ENCODE results near the gene CMYA5.

DNA sequence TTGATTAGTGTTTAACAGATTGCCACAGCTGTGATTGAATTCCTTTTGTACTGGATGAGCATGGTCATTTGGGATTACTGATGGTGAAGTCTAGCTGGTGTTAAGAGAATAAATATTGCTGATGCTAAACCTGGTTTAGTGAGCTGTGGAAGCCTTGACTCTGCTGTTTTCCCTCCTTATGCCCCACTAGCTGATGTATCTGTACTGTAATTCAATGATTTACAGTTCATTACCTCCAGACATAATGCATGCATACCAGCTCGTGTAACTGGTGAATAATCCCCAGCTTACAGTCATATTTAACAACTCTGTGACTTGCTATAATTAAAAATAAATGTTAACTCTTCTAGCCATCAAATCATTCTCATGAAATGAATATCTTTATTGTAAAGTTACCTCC lies 1.7 kb upstream of the CMYA5 start:
- TF ChIP-seq SLC30A9 (CRISPR knock-in tag; IDR thresholded peaks at IDR 0.05): no peak
- no peak for TF ChIP-seq RAD51 (IDR thresholded peaks at IDR 0.05; ENCODE audit: borderline replicate concordance, low read depth)
- TF ChIP-seq, protein P1, sequence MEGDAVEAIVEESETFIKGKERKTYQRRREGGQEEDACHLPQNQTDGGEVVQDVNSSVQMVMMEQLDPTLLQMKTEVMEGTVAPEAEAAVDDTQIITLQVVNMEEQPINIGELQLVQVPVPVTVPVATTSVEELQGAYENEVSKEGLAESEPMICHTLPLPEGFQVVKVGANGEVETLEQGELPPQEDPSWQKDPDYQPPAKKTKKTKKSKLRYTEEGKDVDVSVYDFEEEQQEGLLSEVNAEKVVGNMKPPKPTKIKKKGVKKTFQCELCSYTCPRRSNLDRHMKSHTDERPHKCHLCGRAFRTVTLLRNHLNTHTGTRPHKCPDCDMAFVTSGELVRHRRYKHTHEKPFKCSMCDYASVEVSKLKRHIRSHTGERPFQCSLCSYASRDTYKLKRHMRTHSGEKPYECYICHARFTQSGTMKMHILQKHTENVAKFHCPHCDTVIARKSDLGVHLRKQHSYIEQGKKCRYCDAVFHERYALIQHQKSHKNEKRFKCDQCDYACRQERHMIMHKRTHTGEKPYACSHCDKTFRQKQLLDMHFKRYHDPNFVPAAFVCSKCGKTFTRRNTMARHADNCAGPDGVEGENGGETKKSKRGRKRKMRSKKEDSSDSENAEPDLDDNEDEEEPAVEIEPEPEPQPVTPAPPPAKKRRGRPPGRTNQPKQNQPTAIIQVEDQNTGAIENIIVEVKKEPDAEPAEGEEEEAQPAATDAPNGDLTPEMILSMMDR (IDR thresholded peaks at IDR 0.05 in 2 of 3, conservative IDR thresholded peaks at IDR 0.05 in 1 of 3; ENCODE audit: insufficient read depth in 2 of 3, low read depth in 1 of 3, low read length in 3 of 3): no peak
- no peak for TF ChIP-seq BCOR (IDR thresholded peaks at IDR 0.05)
- TF ChIP-seq, protein P2, sequence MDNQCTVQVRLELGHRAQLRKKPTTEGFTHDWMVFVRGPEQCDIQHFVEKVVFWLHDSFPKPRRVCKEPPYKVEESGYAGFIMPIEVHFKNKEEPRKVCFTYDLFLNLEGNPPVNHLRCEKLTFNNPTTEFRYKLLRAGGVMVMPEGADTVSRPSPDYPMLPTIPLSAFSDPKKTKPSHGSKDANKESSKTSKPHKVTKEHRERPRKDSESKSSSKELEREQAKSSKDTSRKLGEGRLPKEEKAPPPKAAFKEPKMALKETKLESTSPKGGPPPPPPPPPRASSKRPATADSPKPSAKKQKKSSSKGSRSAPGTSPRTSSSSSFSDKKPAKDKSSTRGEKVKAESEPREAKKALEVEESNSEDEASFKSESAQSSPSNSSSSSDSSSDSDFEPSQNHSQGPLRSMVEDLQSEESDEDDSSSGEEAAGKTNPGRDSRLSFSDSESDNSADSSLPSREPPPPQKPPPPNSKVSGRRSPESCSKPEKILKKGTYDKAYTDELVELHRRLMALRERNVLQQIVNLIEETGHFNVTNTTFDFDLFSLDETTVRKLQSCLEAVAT (IDR thresholded peaks at IDR 0.05): no peak
- no peak for TF ChIP-seq SIN3A (IDR thresholded peaks at IDR 0.05; ENCODE audit: borderline replicate concordance in 2 of 2, control insufficient read depth in 1 of 2, low read depth in 2 of 2, low read length in 2 of 2)
- TF ChIP-seq BCL6 (CRISPR knock-in tag; IDR thresholded peaks at IDR 0.05): no peak
- TF ChIP-seq EGR1 (conservative IDR thresholded peaks at IDR 0.05): no peak
- TF ChIP-seq EP300 (IDR thresholded peaks at IDR 0.05; ENCODE audit: low read length): no peak

All from K562 (cell line).